Erythroblast (primary cell): ENCODE measurements around the gene ST7L.
A peak's percentile ranks its signal among the peaks of the same experiment; 100 is the strongest.

Source experiments
- DNase-seq, 2 experiments: peaks; one replicate each; lab custom pipeline; 2025; lab: John Stamatoyannopoulos, UW
- GATA1 ChIP-seq: IDR thresholded peaks from 2 replicates; pipeline ENCODE4 v1.6.1; 2011; ENCODE audit warnings: low read depth, mild to moderate bottlenecking, control low read depth, low read length, moderate library complexity
- POLR2A ChIP-seq: IDR thresholded peaks from 2 replicates; pipeline ENCODE4 v1.6.1; 2011; ENCODE audit warnings: mild to moderate bottlenecking, low read length

Gene ST7L

GRCh38 chr1:112583366-112583765 is 35.6 kb downstream of the ST7L start:
- peak in 1 of 2 experiments; percentile 30 for DNase-seq
- TF ChIP-seq GATA1 (no peak), POLR2A (no peak)

DNA sequence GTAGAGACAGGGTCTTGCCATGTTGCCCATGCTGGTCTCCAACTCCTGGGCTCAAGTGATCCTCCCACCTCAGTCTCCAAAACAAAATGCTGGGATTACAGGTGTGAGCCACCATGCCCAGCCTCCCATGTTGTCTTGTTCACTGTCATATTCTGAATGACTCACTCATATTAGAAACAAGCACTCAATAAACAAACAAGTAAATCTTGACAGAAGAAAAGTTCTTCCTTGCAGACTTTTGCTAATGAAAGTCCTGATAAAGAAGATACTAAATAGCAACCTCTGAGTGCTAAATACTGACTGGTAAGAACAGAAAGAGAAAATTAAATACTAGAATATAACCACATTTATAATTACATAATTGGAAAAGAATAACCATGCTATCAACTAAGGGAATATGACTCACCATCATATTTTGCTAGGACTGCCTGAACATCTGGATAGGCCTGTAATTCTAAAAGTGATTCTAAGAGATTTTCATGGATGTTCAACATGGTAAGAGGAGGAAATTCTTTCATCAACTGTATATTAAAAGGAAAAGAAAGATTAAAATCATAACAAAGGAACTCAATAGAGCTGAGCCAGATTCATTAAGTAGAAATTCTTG is 37.3 kb downstream of the ST7L start:
- no peak for DNase-seq
- TF ChIP-seq POLR2A (no peak), GATA1 (no peak)

GRCh38 chr1:112579801-112580510 is 39.0 kb downstream of the ST7L start:
- DNase-seq: no peak
- TF ChIP-seq POLR2A (no peak), GATA1 (no peak)

DNA sequence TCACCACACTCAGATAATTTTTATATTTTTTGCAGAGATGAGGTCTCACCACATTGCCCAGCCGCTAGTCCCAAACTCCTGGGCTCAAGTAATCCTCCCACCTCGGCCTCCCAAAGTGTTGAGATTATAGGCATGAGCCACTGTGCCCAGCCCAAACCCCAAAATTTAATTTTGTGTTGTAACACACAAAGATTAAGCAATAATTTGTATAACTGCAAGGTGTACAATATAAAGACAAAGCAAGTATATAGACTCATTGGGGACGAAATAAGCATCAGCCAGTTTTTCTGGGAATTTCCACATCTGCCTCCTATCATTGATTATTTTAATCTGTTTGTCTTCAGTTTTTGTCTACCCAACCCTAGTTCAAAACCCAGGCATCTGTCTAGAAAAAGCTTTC is 42.7 kb downstream of the ST7L start:
- no peak for DNase-seq
- TF ChIP-seq GATA1: no peak

DNA sequence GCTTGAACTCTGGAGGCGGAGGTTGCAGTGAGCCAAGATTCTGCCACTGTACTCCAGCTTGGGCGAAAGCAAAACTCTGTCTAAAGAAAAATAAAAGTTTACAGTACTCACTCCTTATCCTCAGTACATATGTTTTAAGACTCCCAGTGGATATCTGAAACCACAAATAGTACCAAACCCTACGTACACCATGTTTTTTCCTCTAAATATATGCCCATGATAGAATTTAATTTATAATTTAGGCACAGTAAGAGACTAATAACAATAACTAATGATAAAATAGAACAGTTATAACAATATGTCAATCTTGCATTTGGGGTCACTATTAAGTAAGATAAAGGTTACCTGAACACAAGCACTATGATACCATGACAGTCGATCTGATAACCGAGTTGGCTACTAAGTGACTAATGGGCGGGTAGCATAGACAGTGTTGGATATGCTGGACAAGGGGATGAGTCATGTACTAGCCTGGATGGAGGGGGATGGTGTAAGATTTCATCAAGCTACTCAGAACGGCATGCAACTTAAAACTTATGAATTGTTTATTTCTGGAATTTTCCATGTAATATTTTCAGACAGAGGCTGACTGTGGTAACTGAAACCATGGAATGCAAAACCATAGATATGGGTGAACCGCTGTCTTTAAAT is 43.7 kb downstream of the ST7L start:
- TF ChIP-seq GATA1: no peak
- no peak for TF ChIP-seq POLR2A
- DNase-seq: peak; percentile 54 to 75

- no peak for TF ChIP-seq POLR2A
- TF ChIP-seq GATA1: no peak
- no peak for DNase-seq
Measured at GRCh38 chr1:112565800-112566199, 53.1 kb downstream of the ST7L start.

DNA sequence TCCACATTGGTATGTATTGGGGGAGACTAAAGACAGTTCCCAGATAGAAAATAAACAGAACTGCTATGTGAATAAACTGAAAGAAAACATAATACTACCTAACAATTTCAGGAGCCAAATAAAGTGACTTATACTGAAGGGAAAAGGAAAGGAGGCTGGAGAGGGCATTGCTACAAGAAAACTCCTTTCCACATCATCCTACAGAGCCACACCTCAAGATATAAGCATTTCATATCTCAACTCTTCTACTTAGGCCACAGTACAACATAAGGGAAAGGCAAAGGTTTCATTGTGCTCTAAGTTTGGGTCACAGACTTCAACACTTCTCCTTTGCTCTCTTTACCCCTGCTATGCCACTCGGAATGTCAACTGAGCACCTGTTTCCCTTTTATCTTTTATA is 54.9 kb downstream of the ST7L start:
- TF ChIP-seq POLR2A: no peak
- TF ChIP-seq GATA1: no peak
- DNase-seq: no peak

DNA sequence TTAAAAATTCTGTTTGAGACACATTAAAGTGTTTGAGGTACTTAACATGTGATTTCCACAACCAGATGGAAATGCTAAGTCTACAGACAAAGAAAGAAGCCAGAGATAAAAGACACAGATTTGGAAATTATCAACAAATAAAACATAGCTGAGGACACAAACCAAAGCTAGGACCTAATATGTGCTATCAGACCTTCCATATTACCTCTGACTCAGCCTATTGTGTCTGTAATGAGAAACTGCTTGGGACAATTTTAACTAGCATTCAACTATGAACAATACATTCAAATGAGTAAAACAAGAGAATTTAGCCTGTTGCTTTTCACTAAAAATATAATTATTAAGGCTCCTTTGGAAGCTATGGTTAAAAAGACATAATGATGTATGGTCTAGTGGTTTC is 55.6 kb downstream of the ST7L start:
- TF ChIP-seq POLR2A: no peak

DNA sequence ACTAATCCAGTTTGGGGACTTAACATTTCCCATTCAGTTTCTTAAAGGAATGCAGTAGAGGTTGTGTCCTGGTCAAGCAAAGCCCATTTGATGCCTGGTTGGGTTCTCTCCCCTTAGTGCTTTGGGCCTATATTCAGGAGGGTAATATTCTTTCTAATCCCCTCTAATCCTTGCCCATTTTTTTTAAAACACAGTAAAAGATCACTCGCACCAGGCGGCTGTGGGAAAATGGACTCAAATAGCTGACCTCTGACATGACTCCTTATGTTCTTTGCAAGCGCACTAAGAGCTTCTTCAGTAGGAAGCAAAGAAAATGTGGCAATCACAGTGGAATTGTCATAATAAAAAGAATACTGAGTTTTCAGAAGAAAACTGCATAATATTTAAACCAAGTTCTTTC is 60.3 kb downstream of the ST7L start:
- DNase-seq: no peak
- TF ChIP-seq GATA1 (no peak), POLR2A (no peak)

More for the DNA sequence above, 55.6 kb downstream of the ST7L start:
- DNase-seq: no peak

GRCh38 chr1:112557385-112557784 is 61.6 kb downstream of the ST7L start:
- no peak for TF ChIP-seq POLR2A
- no peak for TF ChIP-seq GATA1
- peak in 1 of 2 experiments; percentile 14 for DNase-seq

DNA sequence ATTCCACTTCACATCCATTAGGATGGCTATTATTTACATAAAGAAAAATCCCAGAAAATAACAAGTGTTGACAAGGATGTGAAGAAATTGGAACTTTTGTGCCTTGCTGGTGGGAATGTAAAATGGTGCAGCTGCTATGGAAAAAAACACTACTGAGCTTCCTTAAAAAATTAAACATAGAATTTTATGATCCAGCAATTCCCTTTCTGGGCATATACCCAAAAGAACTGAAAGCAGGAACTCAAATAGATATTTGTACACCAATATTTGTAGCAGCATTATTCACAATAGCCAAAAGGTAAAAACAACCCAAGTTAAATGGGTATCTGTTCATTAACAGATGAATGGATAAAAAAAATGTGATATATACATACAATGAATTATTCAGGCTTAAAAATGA is 64.5 kb downstream of the ST7L start:
- TF ChIP-seq GATA1 (no peak), POLR2A (no peak)
- DNase-seq: no peak

- TF ChIP-seq POLR2A (no peak), GATA1 (no peak)
- DNase-seq: no peak
Measured at GRCh38 chr1:112549590-112549989, 69.4 kb downstream of the ST7L start.

DNA sequence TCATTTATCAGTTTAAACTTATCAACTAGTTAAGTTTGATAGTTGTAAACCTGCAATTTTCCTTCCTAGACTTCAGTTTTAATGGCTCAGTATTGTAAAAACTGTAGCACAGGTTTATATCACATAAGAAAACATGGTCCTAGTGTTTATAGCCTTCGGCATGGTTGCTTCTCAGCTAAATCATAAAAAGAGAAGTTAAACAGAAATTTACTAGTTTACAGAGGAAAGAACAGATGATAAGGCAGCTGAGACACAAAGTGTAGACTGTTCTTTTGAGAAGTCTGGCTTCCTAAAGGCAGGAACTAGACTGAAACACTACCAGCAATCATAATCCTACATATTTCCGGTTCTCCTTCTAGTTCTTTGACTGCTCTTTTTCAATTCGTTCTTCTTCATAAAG is 70.4 kb downstream of the ST7L start:
- DNase-seq: no peak
- no peak for TF ChIP-seq GATA1

DNA sequence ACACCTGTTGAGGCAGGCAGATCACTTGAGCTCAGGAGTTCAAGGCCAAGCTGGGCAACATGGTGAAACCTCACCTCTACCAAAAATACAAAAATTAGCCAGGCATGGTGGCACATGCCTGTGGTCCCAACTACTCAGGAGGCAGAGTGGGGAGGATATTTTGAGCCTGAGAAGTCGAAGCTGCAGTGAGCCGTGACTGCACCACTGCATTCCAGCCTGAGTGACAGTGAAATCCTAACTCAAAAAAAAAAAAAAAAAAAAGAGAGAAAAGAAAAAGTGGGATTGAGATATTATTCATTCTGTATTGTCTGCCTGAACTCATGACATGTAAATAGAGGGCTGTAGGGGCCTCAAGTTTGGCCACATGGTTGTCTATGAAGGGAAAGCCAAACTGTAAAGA is 72.9 kb downstream of the ST7L start:
- no peak for DNase-seq
- no peak for TF ChIP-seq GATA1
- no peak for TF ChIP-seq POLR2A

DNA sequence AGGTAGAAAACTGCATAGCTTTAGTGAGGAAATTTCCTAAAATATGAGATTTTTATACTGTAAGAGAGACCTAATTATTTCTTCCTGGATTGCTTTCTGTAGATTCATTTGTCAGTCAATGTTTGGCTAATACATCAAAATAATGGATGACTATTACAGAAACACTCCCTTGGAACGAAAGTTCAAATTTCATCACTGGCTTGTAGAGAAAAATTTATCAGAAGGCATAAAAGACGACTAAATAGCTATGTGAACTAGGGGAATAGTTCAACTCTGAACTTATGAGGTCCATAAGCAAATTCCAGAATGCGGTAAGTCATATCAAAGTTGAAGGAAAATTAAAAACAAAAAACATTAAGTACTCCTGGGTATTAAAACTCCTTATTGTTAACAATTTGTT is 74.2 kb downstream of the ST7L start:
- no peak for TF ChIP-seq POLR2A
- TF ChIP-seq GATA1: no peak
- no peak for DNase-seq
